H9 (cell line): ENCODE data around the gene MSI2. TPM values are rescaled to one million over a fixed set of nuclear protein-coding genes. Genes with fewer than 3 reads are reported as not detected.
A peak's percentile ranks its signal among the peaks of the same experiment; 100 is the strongest.

Source experiments
- DNase-seq: peaks from one replicate; pipeline ENCODE4 v3.0.0-alpha.2; 2017
- H2AFZ ChIP-seq: one replicate; pipeline ENCODE4 v1.6.1; 2013; ENCODE audit warnings: mild to moderate bottlenecking, low read length, control low read depth, moderate library complexity
- H2AK5ac ChIP-seq: 2 replicates; pipeline ENCODE4 v1.6.1; 2013; ENCODE audit warnings: low read length, control low read depth, mixed read lengths; ENCODE audit not compliant: insufficient read length
- H2BK120ac ChIP-seq: one replicate; pipeline ENCODE4 v1.6.1; 2013; ENCODE audit warnings: low read depth, mild to moderate bottlenecking, low read length, control low read depth, inconsistent platforms; ENCODE audit not compliant: poor library complexity, severe bottlenecking
- H2BK12ac ChIP-seq: 2 replicates; pipeline ENCODE4 v1.6.1; 2013; ENCODE audit warnings: low read length, control low read depth, mixed read lengths, low read depth; ENCODE audit not compliant: insufficient read length
- H2BK15ac ChIP-seq: 2 replicates; pipeline ENCODE4 v1.6.1; 2013; ENCODE audit warnings: low read depth, low read length, control low read depth
- H2BK20ac ChIP-seq: one replicate; pipeline ENCODE4 v1.6.1; 2013; ENCODE audit warnings: low read depth, mild to moderate bottlenecking, low read length, control low read depth, inconsistent platforms; ENCODE audit not compliant: poor library complexity, severe bottlenecking
- H2BK5ac ChIP-seq: 2 replicates; pipeline ENCODE4 v1.6.1; 2013; ENCODE audit warnings: low read length, control low read depth, mixed read lengths; ENCODE audit not compliant: insufficient read length
- H3K14ac ChIP-seq: 2 replicates; pipeline ENCODE4 v1.6.1; 2013; ENCODE audit warnings: low read length, control low read depth; ENCODE audit not compliant: insufficient read depth
- H3K18ac ChIP-seq: 2 replicates; pipeline ENCODE4 v1.6.1; 2013; ENCODE audit warnings: low read depth, mild to moderate bottlenecking, mixed read lengths, low read length, control low read depth; ENCODE audit not compliant: insufficient read length
- H3K23ac ChIP-seq: 2 replicates; pipeline ENCODE4 v1.6.1; 2013; ENCODE audit warnings: low read length, control low read depth, mixed read lengths, low read depth; ENCODE audit not compliant: insufficient read length
- H3K23me2 ChIP-seq: 2 replicates; pipeline ENCODE4 v1.6.1; 2013; ENCODE audit warnings: low read depth, mild to moderate bottlenecking, mixed read lengths, low read length, control low read depth; ENCODE audit not compliant: insufficient read length, poor library complexity, severe bottlenecking
- H3K27ac ChIP-seq: 2 replicates; pipeline ENCODE4 v1.5.1; 2013; ENCODE audit warnings: low read length, control low read depth, mixed read lengths, low read depth; ENCODE audit not compliant: insufficient read length
- H3K27me3 ChIP-seq: 2 replicates; pipeline ENCODE4 v1.6.1; 2013; ENCODE audit warnings: low read length, control low read depth, inconsistent platforms; ENCODE audit not compliant: insufficient read depth
- H3K4ac ChIP-seq: 2 replicates; pipeline ENCODE4 v1.6.1; 2013; ENCODE audit warnings: low read depth, mild to moderate bottlenecking, control low read depth, inconsistent platforms, low read length, moderate library complexity
- H3K4me1 ChIP-seq: 2 replicates; pipeline ENCODE4 v1.6.1; 2013; ENCODE audit warnings: low read length, control low read depth, inconsistent platforms; ENCODE audit not compliant: insufficient read depth
- H3K4me2 ChIP-seq: 2 replicates; pipeline ENCODE4 v1.6.1; 2013; ENCODE audit warnings: low read length, control low read depth, mixed read lengths; ENCODE audit not compliant: insufficient read length, insufficient read depth
- H3K56ac ChIP-seq: 2 replicates; pipeline ENCODE4 v1.6.1; 2013; ENCODE audit warnings: low read depth, mild to moderate bottlenecking, mixed read lengths, low read length, control low read depth; ENCODE audit not compliant: insufficient read length
- H3K79me1 ChIP-seq: 2 replicates; pipeline ENCODE4 v1.6.1; 2013; ENCODE audit warnings: low read depth, mild to moderate bottlenecking, moderate library complexity, low read length, control low read depth, inconsistent platforms; ENCODE audit not compliant: insufficient read depth, poor library complexity, severe bottlenecking
- H3K79me2 ChIP-seq: 2 replicates; pipeline ENCODE4 v1.6.1; 2013; ENCODE audit warnings: low read length, control low read depth, inconsistent platforms; ENCODE audit not compliant: insufficient read depth
- H3K9ac ChIP-seq: 2 replicates; pipeline ENCODE4 v1.6.1; 2013; ENCODE audit warnings: low read length, control low read depth, mixed read lengths; ENCODE audit not compliant: insufficient read length; ENCODE audit errors: extremely low read depth
- H3K9me3 ChIP-seq: one replicate; pipeline ENCODE4 v1.6.1; 2013; ENCODE audit warnings: low read depth, low read length, inconsistent platforms; ENCODE audit not compliant: control insufficient read depth
- H3T11ph ChIP-seq: one replicate; pipeline ENCODE4 v1.6.1; 2013; ENCODE audit warnings: mild to moderate bottlenecking, low read length, control low read depth, inconsistent platforms
- H4K20me1 ChIP-seq: one replicate; pipeline ENCODE4 v1.6.1; 2013; ENCODE audit not compliant: control insufficient read depth, insufficient read length, insufficient read depth
- H4K5ac ChIP-seq: 2 replicates; pipeline ENCODE4 v1.6.1; 2013; ENCODE audit warnings: low read depth, mild to moderate bottlenecking, mixed read lengths, low read length, control low read depth; ENCODE audit not compliant: insufficient read length
- H4K8ac ChIP-seq: replicated peaks from 2 replicates; pipeline ENCODE4 v1.6.1; 2013; ENCODE audit warnings: low read length, control low read depth, mixed read lengths, low read depth; ENCODE audit not compliant: insufficient read length
- H4K91ac ChIP-seq: 2 replicates; pipeline ENCODE4 v1.6.1; 2013; ENCODE audit warnings: low read depth, mild to moderate bottlenecking, moderate library complexity, mixed read lengths, low read length, control low read depth; ENCODE audit not compliant: insufficient read length
- H3K27ac Mint-ChIP-seq, 3 experiments: 2 replicates in 2 of 3; 3 replicates in 1 of 3; pipeline ENCODE4 v1.8.0; 2020 to 2021; ENCODE audit warnings: mixed read lengths in 3 of 3, mild to moderate bottlenecking in 1 of 3, moderate library complexity in 1 of 3
- H3K27me3 Mint-ChIP-seq: 2 replicates; pipeline ENCODE4 v1.8.0; 2021; ENCODE audit warnings: low read depth, mild to moderate bottlenecking, moderate library complexity, mixed read lengths
- H3K36me3 Mint-ChIP-seq, 3 experiments: 2 replicates in 2 of 3; 3 replicates in 1 of 3; pipeline ENCODE4 v1.8.0; 2020 to 2021; ENCODE audit warnings: low read depth in 3 of 3, mixed read lengths in 3 of 3; ENCODE audit not compliant: insufficient read depth in 1 of 3
- H3K4me1 Mint-ChIP-seq, 2 experiments: 2 replicates each; pipeline ENCODE4 v1.8.0; 2020; ENCODE audit warnings: mixed read lengths in 2 of 2
- H3K4me3 Mint-ChIP-seq, 2 experiments: 2 replicates in 1 of 2; 3 replicates in 1 of 2; pipeline ENCODE4 v1.8.0; 2020 to 2021; ENCODE audit warnings: mild to moderate bottlenecking in 2 of 2, mixed read lengths in 2 of 2, moderate library complexity in 1 of 2
- H3K9me3 Mint-ChIP-seq, 2 experiments: 2 replicates in 1 of 2; 3 replicates in 1 of 2; pipeline ENCODE4 v1.8.0; 2020; ENCODE audit warnings: mild to moderate bottlenecking in 2 of 2, mixed read lengths in 2 of 2, moderate library complexity in 1 of 2
- CTCF ChIP-seq: fragments of 200-600 bp; sonication (generic); conservative IDR thresholded peaks from 3 replicates; pipeline ENCODE4 v1.8.0; 2021; ENCODE audit warnings: antibody characterized with exemption, mild to moderate bottlenecking
- WGBS: extraction: QIAGEN DNeasy Blood & Tissue Kit; methylation state at CpG from one replicate; pipeline ENCODE4 v1.1.7; 2013; ENCODE audit warnings: missing lambda C conversion rate, low lambda C conversion rate, mixed read lengths; ENCODE audit not compliant: insufficient read length; ENCODE audit errors: extremely low coverage; 5-methylcytosine and 5-hydroxymethylcytosine counted together
- total RNA-seq: library from RNA; stranded (reverse); gene quantifications from 2 replicates; pipeline ENCODE4 v1.2.1, GENCODE V29; 2021

The MSI2 gene
- total RNA-seq, 1 experiment from 2014 or later: 98.5 TPM

- H3K9ac ChIP-seq: no peak overlapping the region
- H2BK20ac ChIP-seq: no peak overlapping the region
- no peaks in the 10 kb centered on the region for H3K79me2 ChIP-seq
- H2AK5ac ChIP-seq: no peak overlapping the region
- no peak overlapping the region for H3T11ph ChIP-seq
- H3K9me3 Mint-ChIP-seq: no peaks in the 10 kb centered on the region
- no peaks in the 10 kb centered on the region for H4K20me1 ChIP-seq
- peak overlapping the region in 2 of 3 experiments; percentile 39 to 74; a peak in 4 of 7 replicates for H3K27ac Mint-ChIP-seq
- no peak overlapping the region for H2BK12ac ChIP-seq
- H3K27me3 ChIP-seq: no peaks in the 10 kb centered on the region
- no peak overlapping the region for H3K23ac ChIP-seq
- no peaks in the 10 kb centered on the region; a peak in 2 of 7 replicates for H3K36me3 Mint-ChIP-seq
- no peaks in the 10 kb centered on the region for H3K79me1 ChIP-seq
- H4K8ac ChIP-seq: no peak overlapping the region
- H3K18ac ChIP-seq: no peak overlapping the region
- peaks cover 11 to 13% of the 10 kb centered on the region in 2 experiments for H3K4me1 Mint-ChIP-seq
- no peak overlapping the region for H4K5ac ChIP-seq
- H3K4me1 ChIP-seq: peaks cover 6% of the 10 kb centered on the region; the same call in 1 of the 2 replicates
- no peaks in the 10 kb centered on the region for H3K27me3 Mint-ChIP-seq
- H2AFZ ChIP-seq: no peak overlapping the region
- H4K91ac ChIP-seq: no peak overlapping the region
- H3K23me2 ChIP-seq: no peaks in the 10 kb centered on the region
- no peak overlapping the region for H3K4me3 Mint-ChIP-seq
- no peak overlapping the region for H3K56ac ChIP-seq
- no peak overlapping the region for H2BK120ac ChIP-seq
- H3K4ac ChIP-seq: no peak overlapping the region
- H3K4me2 ChIP-seq: no peak overlapping the region
- no peak overlapping the region for H3K14ac ChIP-seq
- no peak overlapping the region for H2BK15ac ChIP-seq
- WGBS: no CpG with 5 or more reads among the region's 7 CpGs
- H2BK5ac ChIP-seq: no peak overlapping the region
- H3K9me3 ChIP-seq: no peaks in the 10 kb centered on the region
- H3K27ac ChIP-seq: no peak overlapping the region
- no peak for DNase-seq
- TF ChIP-seq CTCF: no peak
Observed at GRCh38 chr17:57562184-57562698, 305.9 kb downstream of the MSI2 start.
